Measurements from ENCODE around the gene ZNF821. TPM values are rescaled to one million over a fixed set of nuclear protein-coding genes. Genes with fewer than 3 reads are reported as not detected.
"Not testable (repeated sequence)": the region's sequence is repeated elsewhere in the genome, so short reads cannot be mapped to it uniquely, and the experiment has no call there.

The ZNF821 gene
- total RNA-seq, 2 donors from 2014 or later = 6.3 to 10.1 TPM

DNA sequence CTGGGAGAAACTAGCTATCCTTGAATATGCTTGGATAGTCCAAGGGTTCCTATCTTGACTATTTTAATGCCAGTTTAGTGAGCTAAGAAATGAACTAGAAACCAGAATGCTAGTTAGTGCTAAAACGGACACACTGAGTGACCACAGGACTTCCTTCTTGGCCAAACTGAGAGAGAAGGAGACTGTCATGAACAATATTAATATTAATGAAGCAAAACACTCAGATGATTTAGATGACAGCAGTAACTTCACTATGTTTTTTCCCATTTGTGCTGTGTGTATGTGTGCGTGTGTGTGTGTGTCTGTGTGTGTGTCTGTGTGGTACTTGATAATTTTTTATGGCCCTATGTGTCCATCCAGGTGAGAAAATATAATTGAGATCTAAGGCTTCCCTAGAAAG lies 40.4 kb downstream of the ZNF821 start:
- intact Hi-C loops (cut with DNase I) = no loop called here
- Histone ChIP-seq H3K4me3 (no peak overlapping the region), H3K9me3 (no peaks in the 10 kb centered on the region), H3K27ac (no peak overlapping the region), H3K4me1 (peaks cover 4% of the 10 kb centered on the region), H3K36me3 (no peaks in the 10 kb centered on the region), H3K27me3 (no peaks in the 10 kb centered on the region), H3K9ac (ENCODE audit: low read depth in 2 of 2, low read length in 2 of 2) (no peak overlapping the region)
- TF ChIP-seq, protein P1, sequence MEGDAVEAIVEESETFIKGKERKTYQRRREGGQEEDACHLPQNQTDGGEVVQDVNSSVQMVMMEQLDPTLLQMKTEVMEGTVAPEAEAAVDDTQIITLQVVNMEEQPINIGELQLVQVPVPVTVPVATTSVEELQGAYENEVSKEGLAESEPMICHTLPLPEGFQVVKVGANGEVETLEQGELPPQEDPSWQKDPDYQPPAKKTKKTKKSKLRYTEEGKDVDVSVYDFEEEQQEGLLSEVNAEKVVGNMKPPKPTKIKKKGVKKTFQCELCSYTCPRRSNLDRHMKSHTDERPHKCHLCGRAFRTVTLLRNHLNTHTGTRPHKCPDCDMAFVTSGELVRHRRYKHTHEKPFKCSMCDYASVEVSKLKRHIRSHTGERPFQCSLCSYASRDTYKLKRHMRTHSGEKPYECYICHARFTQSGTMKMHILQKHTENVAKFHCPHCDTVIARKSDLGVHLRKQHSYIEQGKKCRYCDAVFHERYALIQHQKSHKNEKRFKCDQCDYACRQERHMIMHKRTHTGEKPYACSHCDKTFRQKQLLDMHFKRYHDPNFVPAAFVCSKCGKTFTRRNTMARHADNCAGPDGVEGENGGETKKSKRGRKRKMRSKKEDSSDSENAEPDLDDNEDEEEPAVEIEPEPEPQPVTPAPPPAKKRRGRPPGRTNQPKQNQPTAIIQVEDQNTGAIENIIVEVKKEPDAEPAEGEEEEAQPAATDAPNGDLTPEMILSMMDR (IDR thresholded peaks at IDR 0.05) = no peak
- DNase-seq = no peak

DNA sequence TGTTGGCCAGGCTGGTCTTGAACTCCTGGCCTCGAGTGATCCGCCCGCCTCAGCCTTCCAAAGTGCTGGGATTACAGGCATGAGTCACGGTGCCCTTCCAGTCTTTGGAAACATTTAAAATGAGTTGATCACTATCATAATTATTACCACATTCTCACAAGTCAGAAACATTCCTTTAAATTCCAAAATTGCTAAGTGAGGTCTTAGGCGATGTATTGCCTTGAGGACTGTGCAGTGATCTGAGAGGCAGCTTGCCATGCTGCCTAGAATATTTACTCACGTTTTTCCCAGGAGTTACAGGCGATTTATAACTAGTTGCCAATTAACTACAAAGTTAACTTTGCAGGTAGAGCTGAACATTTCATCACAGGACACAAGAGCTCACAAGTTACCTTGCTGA lies 43.9 kb downstream of the ZNF821 start:
- DNase-seq = no peak
- Histone ChIP-seq H3K36me3 (no peaks in the 10 kb centered on the region), H3K27ac (no peak overlapping the region), H3K9ac (ENCODE audit: low read depth in 2 of 2, low read length in 2 of 2) (no peak overlapping the region), H3K4me3 (no peak overlapping the region), H3K4me1 (no peaks in the 10 kb centered on the region), H3K27me3 (no peaks in the 10 kb centered on the region), H3K9me3 (no peaks in the 10 kb centered on the region)
- intact Hi-C loops (cut with DNase I) = no loop called here
- TF ChIP-seq, protein P1 (IDR thresholded peaks at IDR 0.05) = no peak

DNA sequence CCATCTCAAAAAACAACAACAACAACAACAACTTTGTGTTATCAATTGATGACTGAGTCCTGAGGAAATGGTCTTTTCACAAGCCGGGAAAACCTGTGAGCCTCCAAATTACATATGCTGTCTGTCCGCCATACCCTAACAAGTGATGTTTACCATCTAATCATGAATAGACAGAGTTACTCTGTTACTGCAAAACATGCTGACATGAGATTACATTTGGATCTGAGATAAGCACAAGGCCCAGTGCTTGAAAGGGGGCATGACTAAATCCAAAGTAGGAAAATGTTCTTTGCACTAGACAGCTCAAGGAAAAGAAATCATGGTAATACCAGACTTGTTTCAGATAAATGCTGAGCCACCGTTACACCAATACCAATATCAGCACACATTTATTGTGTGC lies 46.8 kb downstream of the ZNF821 start:
- H3K36me3 ChIP-seq = no peaks in the 10 kb centered on the region
- TF ChIP-seq, protein P1 (IDR thresholded peaks at IDR 0.05) = no peak
- intact Hi-C loops (cut with DNase I) = no loop called here

DNA sequence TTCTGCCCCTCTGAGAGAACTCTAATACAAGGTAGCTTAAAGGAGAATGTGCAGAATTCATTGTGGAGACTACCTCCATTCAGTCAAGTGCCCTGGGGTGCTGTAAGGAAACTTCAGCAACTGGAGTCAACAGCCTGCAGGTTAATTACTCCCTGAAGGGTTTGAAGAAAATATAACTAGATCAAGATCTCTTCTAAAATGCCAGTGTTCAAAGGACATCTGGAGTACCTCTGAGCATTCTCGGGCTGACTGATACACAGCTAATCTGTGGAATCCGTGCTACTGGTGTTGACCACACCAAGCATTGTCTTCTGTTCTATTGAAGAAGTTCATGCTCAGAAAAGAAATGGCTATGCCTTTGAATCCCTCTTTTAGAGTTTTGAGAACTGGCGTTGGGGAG lies 49.7 kb downstream of the ZNF821 start:
- Histone ChIP-seq H3K36me3 (no peaks in the 10 kb centered on the region), H3K27ac (no peak overlapping the region), H3K27me3 (no peaks in the 10 kb centered on the region), H3K9me3 (no peaks in the 10 kb centered on the region), H3K9ac (ENCODE audit: low read depth in 2 of 2, low read length in 2 of 2) (no peak overlapping the region), H3K4me3 (no peak overlapping the region), H3K4me1 (no peaks in the 10 kb centered on the region)
- TF ChIP-seq, protein P1 (IDR thresholded peaks at IDR 0.05) = no peak
- DNase-seq = no peak
- intact Hi-C loops (cut with DNase I) = no loop called here

More for the DNA sequence above, 46.8 kb downstream of the ZNF821 start:
- H3K9me3 ChIP-seq = no peaks in the 10 kb centered on the region
- no peak overlapping the region for H3K9ac ChIP-seq (ENCODE audit: low read depth in 2 of 2, low read length in 2 of 2)
- no peak for DNase-seq
- no peaks in the 10 kb centered on the region for H3K4me1 ChIP-seq
- no peak overlapping the region for H3K27ac ChIP-seq
- H3K4me3 ChIP-seq = no peak overlapping the region
- no peaks in the 10 kb centered on the region for H3K27me3 ChIP-seq

DNA sequence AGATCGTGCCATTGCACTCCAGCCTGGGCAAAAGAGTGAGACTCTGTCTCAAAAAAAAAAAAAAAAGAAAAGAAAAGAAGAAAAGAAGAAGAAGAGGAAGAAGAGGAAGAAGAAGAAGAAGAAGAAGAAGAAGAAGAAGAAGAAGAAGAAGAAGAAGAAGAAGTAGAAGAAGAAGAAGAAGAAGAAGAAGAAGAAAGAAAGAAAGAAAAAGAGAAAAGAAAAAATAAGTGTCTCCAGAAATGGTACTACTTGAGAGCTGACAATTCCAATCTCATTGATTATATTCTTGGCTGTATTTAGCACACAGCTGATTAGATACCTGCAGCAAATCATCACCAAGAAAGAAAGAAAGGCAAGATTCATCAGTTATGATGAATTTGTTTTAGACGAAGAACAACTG lies 51.9 kb downstream of the ZNF821 start:
- H3K9me3 ChIP-seq; H3K9ac ChIP-seq (ENCODE audit: low read depth in 2 of 2, low read length in 2 of 2); H3K36me3 ChIP-seq; H3K27me3 ChIP-seq; intact Hi-C loops (cut with DNase I); H3K27ac ChIP-seq; DNase-seq; H3K4me3 ChIP-seq; H3K4me1 ChIP-seq: not testable (repeated sequence)

DNA sequence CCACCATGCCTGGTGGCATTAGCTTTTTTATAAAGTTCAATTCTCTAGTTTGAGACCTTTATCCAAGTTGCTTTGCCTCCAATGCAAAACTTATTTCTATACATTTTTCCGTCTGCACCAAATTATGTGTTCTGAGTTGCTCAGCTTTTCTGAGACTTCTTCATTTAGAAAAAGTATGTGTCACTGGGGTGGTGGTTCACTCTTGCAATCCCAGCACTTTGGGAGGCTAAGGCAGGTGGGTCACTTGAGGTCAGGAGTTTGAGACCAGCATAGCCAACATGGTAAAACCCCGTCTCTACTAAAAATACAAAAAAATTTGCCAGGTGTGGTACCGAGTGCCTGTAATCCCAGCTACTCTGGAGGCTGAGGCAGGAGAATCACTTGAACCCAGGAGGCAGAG lies 52.3 kb downstream of the ZNF821 start:
- H3K4me1 ChIP-seq; H3K9ac ChIP-seq (ENCODE audit: low read depth in 2 of 2, low read length in 2 of 2); H3K27me3 ChIP-seq; H3K27ac ChIP-seq; DNase-seq; H3K9me3 ChIP-seq; H3K4me3 ChIP-seq; H3K36me3 ChIP-seq; intact Hi-C loops (cut with DNase I): not testable (repeated sequence)

DNA sequence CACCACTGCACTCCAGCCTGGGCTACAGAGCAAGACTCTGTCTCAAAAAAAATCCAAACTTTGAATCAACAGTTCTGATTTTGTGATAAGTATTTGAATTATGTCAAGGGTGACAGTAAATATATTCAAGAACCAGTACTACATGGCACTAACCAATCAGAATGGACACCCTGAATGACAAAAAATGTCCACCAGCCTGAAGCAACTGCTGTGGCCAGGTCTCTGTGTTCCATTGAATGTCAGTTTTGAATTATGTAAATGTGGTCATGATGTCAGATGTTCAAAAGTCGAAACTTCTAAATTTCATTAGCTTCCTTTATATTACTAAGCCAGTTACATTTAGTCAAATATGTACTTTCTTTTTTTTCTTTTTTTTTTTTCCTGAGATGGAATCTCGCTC lies 53.6 kb downstream of the ZNF821 start:
- H3K27me3 ChIP-seq = no peaks in the 10 kb centered on the region
- no peak overlapping the region for H3K27ac ChIP-seq
- no peak overlapping the region for H3K9ac ChIP-seq (ENCODE audit: low read depth in 2 of 2, low read length in 2 of 2)
- DNase-seq = no peak
- intact Hi-C loops (cut with DNase I) = no loop called here
- no peaks in the 10 kb centered on the region for H3K36me3 ChIP-seq
- TF ChIP-seq, protein P1 (IDR thresholded peaks at IDR 0.05) = no peak
- H3K4me3 ChIP-seq = no peak overlapping the region
- no peaks in the 10 kb centered on the region for H3K4me1 ChIP-seq
- no peaks in the 10 kb centered on the region for H3K9me3 ChIP-seq
